BE2C (cell line): ENCODE measurements around the gene EEFSEC.

Source experiments
- DNase-seq: peaks from one replicate; pipeline ENCODE4 v3.0.0-alpha.2; 2020
- H3K27me3 ChIP-seq: fragments of 250-450 bp; sonication (Bioruptor Pico); 2 replicates; pipeline ENCODE4 v1.5.1; 2020; ENCODE audit warnings: mild to moderate bottlenecking
- H3K36me3 ChIP-seq: fragments of 250-450 bp; sonication (Bioruptor Pico); 2 replicates; pipeline ENCODE4 v1.5.1; 2020; ENCODE audit warnings: mild to moderate bottlenecking
- H3K4me1 ChIP-seq: fragments of 250-450 bp; sonication (Bioruptor Pico); 2 replicates; pipeline ENCODE4 v1.5.1; 2020
- H3K4me3 ChIP-seq: 2 replicates; pipeline ENCODE4 v1.5.1; 2011; ENCODE audit warnings: low read depth, low read length
- H3K9me3 ChIP-seq: fragments of 250-450 bp; sonication (Bioruptor Pico); 2 replicates; pipeline ENCODE4 v1.5.1; 2020
- TF ChIP-seq, protein P1 (sequence below): IDR thresholded peaks from 2 replicates; pipeline ENCODE4 v1.5.1; 2012; ENCODE audit warnings: mild to moderate bottlenecking, low read depth, low read length

EEFSEC gene

DNA sequence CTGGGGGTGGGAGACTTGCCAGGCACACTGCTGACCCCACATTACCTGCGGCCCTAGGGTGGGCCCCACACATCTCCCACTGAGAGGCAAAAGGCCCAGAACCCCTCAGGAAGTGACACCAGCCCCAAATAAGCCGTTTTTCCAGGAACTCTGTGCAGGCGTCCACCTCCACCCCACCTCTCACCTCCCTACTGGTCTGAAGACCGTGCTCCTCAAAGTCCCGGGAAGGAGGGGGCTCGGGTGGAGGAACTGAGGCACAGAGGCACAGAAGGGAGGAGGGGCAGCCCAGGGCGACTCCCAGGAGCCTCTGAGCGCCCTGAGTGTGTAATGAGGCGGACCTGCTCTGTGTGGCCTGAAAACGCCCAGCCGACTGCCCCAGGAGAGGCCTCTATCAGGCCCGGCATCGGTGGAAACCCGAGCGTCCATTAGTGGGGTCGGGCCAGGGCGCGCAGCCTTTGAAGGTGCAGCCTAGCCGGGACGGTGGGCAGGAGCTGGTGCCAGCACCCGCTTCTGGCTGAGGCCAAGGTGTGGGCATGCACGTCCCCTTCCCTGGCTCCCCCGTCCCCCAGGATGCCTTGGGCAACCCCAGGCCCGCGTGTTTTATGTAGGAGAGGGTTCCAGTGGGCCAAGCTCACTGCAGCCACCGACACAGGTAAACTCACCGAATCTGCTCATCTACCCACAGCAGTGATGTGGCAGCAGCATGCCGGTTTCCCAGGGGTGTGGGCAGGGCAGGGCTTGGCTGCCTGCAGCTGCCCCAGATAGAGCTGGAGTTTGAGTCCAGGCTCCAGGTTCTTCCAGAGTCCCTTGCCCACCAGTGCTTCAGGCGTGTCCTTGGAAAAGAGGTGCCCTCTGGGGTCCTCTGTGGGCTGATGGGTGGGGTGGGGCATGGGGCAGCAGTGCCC, 257.6 kb downstream of the EEFSEC start:
- 0 out of 2 replicates have a peak, but pooled peaks cover 2% of the 10 kb centered on the region for H3K36me3 ChIP-seq
- H3K27me3 ChIP-seq = no peaks in the 10 kb centered on the region
- no peaks in the 10 kb centered on the region for H3K9me3 ChIP-seq
- peaks cover 87% of the 10 kb centered on the region for H3K4me1 ChIP-seq
- TF ChIP-seq, protein P1, sequence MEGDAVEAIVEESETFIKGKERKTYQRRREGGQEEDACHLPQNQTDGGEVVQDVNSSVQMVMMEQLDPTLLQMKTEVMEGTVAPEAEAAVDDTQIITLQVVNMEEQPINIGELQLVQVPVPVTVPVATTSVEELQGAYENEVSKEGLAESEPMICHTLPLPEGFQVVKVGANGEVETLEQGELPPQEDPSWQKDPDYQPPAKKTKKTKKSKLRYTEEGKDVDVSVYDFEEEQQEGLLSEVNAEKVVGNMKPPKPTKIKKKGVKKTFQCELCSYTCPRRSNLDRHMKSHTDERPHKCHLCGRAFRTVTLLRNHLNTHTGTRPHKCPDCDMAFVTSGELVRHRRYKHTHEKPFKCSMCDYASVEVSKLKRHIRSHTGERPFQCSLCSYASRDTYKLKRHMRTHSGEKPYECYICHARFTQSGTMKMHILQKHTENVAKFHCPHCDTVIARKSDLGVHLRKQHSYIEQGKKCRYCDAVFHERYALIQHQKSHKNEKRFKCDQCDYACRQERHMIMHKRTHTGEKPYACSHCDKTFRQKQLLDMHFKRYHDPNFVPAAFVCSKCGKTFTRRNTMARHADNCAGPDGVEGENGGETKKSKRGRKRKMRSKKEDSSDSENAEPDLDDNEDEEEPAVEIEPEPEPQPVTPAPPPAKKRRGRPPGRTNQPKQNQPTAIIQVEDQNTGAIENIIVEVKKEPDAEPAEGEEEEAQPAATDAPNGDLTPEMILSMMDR = no peak
- H3K4me3 ChIP-seq = peak overlapping the region; percentile 50
- peak; percentile 83 for DNase-seq

DNA sequence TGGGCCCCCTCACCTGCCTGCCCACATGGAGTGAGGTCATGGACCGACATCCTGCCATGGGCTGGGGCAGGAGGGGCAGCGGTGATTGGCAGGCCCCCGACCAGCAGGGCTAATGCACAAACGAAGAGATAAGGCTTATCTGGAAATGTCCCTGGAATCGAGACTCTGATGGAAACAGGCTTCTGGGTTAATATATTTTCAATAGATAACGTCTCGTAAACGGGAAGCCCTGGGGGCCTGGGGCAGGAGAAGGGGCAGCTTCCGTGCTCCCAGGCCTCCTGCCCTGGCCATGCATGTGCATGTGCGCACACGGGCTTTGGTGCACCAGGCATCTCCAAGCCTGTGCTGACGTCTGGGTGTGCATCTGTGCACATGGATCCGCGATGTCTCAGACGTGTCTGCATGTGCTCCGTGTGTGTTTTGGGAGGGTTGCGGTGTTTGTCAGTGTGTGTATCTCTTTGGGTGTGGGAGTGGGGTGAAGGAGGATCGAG, 258.3 kb downstream of the EEFSEC start:
- DNase-seq = peak; percentile 97
- Histone ChIP-seq H3K27me3 (no peaks in the 10 kb centered on the region), H3K4me1 (peaks cover 88% of the 10 kb centered on the region), H3K9me3 (no peaks in the 10 kb centered on the region), H3K4me3 (peak overlapping the region; percentile 50), H3K36me3 (no peaks in the 10 kb centered on the region)
- TF ChIP-seq, protein P1 = no peak

DNA sequence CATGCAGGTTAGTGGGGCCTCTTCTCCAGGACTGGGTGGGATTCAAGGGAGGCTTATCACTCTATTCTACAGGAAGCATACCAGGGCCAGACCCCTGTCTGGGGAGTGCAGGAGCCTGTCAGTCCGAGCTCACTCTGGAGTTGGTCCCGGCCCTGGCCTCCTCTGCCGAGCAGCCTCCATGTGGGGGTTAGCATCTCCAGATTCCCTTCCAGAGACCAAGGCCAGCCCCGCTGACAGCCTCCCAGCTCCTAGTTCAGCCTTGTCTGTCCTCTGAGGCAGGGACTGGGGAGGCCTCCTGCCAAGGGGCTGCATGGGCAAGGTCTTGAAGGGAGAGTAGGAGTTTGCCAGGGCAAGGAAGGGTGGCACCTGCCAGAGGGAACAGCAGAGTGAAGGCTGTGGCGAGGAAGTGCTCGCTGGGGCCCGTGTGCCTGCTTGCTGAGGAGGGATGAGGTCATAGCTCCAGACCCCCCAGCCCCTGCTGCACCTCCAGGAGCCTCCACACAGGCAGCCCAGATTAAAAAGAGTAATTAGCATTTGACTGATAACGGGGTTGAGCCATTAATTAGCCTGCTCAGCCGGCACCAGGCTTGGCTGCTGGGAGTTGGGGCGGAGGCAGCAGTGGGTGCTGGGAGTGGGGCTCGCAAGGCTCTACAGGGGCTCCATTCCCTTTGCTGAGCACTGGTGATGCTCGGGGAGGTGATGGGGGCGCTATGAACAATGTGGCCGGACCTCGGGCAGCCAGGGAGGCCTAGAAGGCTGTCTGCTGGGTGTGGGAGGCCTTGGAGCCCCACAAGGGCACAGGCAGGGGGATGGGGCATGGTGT, 259.1 kb downstream of the EEFSEC start:
- Histone ChIP-seq H3K4me1 (peaks cover 89% of the 10 kb centered on the region), H3K27me3 (no peaks in the 10 kb centered on the region), H3K36me3 (no peaks in the 10 kb centered on the region), H3K9me3 (no peaks in the 10 kb centered on the region), H3K4me3 (peak overlapping the region; percentile 32)
- DNase-seq = peak; percentile 92
- TF ChIP-seq, protein P1 = peak; percentile 34

DNA sequence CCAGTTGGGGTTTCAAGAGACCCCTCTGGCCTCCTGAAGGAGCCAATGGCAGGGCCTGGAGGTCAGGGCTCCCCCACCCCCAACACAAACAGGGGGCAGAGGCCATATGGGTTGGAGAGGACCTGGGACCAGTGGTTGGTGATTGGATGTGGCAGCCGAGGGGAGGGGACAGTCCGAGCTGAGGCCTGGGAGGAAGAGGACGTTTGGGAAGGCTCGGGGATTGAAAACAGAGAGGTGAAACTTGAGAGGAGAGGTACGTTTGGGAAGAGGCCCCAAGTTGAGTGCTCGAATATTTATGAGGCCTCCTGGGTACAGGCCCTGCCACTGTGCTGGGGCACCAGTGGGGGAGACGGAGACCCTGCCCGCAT, 259.7 kb downstream of the EEFSEC start:
- no peak for DNase-seq
- peaks cover 89% of the 10 kb centered on the region for H3K4me1 ChIP-seq
- no peaks in the 10 kb centered on the region for H3K36me3 ChIP-seq
- no peak overlapping the region for H3K4me3 ChIP-seq
- no peaks in the 10 kb centered on the region for H3K9me3 ChIP-seq
- TF ChIP-seq, protein P1 = no peak
- no peaks in the 10 kb centered on the region for H3K27me3 ChIP-seq

DNA sequence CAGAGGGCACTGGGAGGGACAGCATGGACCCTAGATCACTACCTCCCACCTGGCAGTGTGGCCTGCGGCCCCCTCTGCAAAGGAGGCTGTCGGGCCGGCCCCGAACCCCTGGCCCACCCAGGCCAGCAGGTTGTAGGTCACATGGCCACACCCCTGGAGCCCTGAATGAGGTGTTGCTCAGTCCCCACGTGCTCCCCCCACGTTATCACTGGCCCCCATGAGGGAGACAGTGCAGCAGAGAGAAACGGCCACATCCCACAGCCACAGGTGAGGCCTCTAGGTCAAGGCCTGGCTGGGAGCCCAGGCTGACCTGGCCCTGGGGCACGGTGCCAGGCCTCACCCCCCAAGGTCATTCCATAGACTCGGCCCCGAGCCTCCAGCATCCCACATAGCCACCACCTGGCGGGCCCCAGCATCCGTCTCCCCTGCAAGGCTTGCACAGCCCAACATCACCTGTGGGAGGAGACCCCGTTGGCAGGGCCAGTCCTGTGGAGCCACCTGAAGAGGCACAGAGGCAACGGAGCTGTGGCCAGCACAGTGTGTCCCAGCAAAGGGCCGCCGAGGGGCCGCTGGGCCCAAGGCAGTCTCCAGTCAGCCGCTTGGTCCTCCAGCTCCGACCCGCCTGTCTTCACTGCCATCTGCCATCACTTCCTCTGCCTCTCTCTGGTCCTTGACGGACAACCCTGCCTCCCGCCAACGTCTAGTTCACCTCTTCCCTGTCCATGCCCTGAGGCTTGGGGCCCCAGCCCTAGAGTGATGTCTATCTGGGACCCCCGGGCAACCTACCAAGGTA, 260.3 kb downstream of the EEFSEC start:
- H3K4me3 ChIP-seq = no peak overlapping the region
- TF ChIP-seq, protein P1 = no peak
- peaks cover 85% of the 10 kb centered on the region for H3K4me1 ChIP-seq

More for the DNA sequence above, 260.3 kb downstream of the EEFSEC start:
- DNase-seq = no peak
- no peaks in the 10 kb centered on the region for H3K27me3 ChIP-seq
- no peaks in the 10 kb centered on the region for H3K9me3 ChIP-seq
- H3K36me3 ChIP-seq = no peaks in the 10 kb centered on the region
